Activated CD4-positive, CD25-positive, alpha-beta regulatory T cell treated with anti-CD3 and anti-CD28 coated beads, Interleukin-2, amount 50 U/mL, for 72 hours (primary cell): ENCODE results near the gene FAM210A.
A peak's percentile ranks its signal among the peaks of the same experiment; 100 is the strongest.
"Not testable (repeated sequence)": the region's sequence is repeated elsewhere in the genome, so short reads cannot be mapped to it uniquely, and the experiment has no call there.

Experiments
- DNase-seq: peaks from one replicate; pipeline ENCODE4 v3.0.0; 2021

FAM210A gene

GRCh38 chr18:13726232-13726971 lies at the start of gene FAM210A, which contains the start of gene RNMT:
FAM210A (minus strand) TSS chr18:13726558; CDS start chr18:13682077, 44,481 bp downstream.
RNMT (plus strand) TSS chr18:13726673; CDS start chr18:13731518, 4,845 bp downstream.
- peak; percentile 89 for DNase-seq

DNA sequence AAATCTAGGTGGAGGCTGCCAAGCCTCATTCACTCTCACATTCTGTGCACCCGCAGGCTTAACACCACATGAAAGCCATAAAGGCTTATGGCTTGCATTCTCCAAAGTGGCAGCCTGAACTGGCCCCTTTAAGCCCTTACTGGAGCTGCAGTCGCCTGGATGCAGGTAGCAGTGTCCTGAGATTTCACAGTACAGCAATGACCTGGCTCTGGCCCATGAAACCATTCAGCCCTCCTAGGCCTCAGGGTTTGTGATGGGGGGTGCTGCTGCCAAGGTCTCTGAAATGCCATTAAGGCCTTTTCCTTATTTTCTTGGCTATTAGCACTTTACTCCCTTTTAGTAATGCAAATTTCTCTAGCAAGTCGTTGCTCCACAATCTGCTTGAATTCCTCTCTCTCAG lies 48.7 kb upstream of the FAM210A start:
- DNase-seq, result no peak

DNA sequence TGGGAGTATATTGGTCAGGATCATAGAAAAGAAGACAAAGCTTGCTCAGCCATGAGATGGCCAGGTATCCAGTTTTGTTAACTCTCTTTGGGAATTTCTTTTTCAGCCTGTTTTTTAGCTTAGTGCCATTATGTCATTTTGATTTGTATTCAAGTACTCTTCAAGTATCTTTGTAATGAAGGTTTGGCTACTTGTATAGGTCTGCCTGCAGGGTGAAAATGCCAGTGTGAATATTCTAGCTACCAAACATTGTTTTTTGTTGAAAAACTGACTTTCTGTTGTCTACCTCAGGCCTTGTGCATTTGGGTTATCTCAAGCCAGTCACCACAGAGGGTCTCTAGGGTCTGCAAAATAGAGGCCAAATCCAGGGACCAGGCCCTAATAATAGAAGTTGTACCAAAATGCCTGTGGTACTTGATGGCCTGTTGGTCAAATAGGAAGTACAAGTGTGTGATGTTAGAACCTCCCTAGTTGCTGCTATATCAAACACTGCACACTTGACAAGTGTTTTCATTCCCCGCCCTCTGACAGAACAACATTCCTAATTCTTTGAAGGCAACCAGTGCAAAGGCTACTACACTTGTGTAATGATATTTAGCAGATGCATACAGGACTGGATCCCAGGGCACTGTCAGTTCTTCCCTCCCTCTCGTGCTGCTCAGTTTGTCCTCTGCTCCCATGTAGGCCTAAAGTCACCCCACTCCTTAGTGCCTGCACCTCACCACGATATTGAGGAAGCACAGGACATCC lies 36.5 kb upstream of the FAM210A start:
- DNase-seq, result no peak

GRCh38 chr18:13760047-13760446 lies 33.7 kb upstream of the FAM210A start:
- no peak for DNase-seq

DNA sequence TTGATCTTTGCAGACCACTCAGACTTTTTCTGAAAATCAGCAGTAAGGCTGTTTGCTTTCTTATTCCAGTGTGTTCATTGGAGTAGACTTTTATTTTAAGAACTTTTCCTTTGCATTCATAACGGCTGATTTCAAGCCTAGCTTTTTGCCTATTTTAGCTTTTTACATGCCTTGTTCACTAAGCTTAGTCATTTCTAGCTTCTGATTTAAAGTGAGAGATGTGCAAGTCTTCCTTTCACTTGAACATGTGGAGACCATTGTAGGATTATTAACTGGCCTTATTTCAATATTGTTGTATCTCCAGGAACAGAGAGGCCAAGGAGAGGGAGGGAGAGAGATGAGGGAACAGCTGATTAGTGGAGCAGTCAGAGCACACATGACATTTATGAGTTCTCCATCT lies 32.3 kb upstream of the FAM210A start:
- DNase-seq, result no peak

DNA sequence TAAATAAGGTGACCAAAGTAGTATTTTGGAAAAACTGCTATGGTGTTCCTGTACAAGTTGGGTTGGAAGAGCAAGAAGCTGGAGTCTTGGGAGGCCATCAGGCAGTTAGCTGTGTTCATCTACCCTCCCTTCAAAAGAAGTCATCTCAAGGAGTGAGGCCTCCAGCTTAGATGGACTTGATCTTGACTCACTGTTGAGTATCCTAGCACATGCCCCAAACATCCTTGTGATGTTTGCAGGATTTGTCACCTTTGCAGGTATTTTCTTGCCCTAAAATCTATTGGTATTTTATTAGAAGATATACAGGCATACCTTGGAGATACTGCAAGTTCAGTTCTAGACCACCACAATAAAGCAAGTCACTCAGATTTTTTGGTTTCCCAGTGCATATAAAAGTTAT lies 30.3 kb upstream of the FAM210A start:
- DNase-seq, result no peak

DNA sequence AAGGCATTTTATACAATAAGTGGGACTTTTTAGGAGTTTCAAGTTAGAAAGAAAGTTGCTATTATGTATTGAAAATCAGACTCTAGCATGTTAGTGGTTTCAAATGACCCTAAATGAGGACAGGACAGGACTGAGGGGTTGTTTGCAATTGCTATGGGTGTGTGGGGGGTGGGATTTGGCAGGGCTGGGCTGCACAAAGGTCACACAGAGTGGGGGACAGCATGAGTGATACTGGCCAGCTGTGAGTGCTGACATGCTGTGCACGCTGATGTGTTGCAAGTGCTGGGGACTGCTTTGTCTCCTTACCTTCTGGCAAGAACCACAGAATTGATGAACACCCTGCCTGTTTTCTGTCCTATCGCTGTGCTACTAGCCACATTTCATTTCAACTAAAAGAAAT lies 29.9 kb upstream of the FAM210A start:
- no peak for DNase-seq

DNA sequence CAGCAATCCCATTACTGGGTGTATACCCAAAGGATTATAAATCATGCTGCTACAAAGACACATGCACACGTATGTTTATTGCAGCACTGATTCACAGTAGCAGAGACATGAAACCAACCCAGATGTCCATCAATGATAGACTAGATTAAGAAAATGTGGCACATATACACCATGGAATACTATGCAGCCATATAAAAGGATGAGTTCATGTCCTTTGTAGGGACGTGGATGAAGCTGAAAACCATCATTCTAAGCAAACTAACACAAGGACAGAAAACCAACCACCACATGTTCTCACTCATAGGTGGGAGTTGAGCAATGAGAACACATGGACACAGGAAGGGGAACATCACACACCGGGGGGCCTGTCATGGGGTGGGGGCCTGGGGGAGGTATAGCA lies 25.2 kb upstream of the FAM210A start:
- not testable (repeated sequence) for DNase-seq

DNA sequence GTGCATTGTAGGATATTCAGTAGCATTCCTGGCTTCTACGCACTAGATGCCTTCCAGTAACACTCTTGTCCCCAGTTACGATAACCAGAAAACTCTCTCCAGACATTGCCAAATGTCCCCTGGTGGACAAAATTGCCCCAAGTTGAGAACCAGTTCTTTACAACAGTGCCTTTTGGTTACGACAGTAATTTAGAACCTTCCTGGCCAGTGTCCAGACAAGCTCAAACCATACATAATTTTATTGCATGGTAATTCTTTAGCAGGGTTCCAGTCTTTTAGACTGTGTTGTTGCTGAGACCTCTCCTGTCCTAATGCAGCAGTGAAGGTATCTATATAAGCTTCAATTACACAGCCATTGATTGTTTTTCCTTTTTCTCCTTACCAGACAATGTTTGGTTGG lies 20.3 kb upstream of the FAM210A start:
- no peak for DNase-seq

- DNase-seq, result no peak
Observed at GRCh38 chr18:13745696-13746095, 19.3 kb upstream of the FAM210A start.

- DNase-seq, result no peak
Observed at GRCh38 chr18:13735681-13736080, 9.3 kb upstream of the FAM210A start.

GRCh38 chr18:13730481-13730880 lies 4.1 kb upstream of the FAM210A start:
- no peak for DNase-seq

DNA sequence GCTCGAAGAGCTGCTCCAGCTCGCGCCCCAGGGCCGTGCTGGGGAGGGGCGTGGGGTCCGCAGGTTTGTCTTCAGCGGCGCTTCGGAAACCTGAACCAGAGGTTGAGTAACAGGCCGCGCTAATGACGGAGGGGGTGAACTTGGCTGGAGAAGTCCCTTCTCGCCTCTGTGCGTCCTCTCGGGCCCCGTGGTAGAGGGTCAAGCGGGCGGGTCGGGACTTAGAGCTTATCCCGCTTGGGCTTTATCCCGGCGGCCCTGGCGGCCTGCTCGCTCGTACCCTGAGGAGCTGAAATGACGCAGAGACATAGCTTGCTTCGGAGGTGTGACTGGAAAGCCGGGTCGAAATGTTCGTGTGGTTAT lies 594 bp upstream of the FAM210A start:
- no peak for DNase-seq

DNA sequence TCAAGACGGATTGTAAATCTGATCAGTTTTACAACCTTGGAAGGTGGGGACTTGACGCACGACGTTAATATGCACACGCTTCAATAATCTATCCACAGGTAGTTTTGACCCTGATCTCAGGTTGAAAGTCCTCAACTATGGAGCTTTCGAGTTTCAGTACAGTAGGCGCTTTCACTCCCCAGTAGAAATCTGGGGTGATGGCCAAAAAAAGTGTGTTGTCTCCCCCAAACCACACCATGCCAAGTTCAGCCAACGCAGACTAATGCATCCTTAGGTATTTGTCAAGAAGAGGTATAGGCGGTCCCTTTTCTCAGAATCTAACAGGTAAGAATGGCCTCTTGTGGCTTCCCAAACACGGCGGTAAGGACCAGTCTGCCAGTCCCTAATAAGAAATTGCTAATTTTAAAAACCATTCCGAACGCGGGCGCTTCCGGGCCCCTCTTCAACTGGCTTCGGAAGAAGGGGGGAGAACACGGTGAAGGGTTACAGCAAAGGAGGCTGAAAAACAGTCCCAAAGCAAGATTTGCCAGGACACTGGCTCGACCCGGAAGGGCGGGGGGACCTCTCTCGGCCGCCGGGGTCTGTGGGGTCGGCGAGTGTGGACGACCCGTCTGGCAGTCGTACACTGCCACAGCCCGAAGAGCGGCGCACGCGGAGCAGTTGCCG lies 659 bp downstream of the FAM210A start:
- no peak for DNase-seq

DNA sequence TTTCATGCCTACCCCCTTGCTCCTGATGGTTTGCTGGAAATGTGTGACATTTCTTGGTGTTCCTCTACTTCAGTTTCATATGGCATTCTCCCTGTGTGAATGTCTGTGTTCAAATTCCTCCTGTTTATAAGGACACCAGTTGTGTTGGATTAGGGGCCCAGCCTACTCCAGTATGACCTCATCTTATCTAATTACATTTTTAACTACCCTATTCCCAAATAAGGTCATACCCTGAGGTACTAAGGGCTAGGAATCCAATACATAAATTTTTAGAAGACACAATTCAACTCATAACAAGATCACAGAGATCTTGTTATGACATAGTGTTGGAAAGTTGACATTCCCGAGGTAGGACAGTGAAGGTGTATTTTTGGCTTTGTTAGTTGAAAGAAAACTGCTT lies 5.5 kb downstream of the FAM210A start:
- no peak for DNase-seq

DNA sequence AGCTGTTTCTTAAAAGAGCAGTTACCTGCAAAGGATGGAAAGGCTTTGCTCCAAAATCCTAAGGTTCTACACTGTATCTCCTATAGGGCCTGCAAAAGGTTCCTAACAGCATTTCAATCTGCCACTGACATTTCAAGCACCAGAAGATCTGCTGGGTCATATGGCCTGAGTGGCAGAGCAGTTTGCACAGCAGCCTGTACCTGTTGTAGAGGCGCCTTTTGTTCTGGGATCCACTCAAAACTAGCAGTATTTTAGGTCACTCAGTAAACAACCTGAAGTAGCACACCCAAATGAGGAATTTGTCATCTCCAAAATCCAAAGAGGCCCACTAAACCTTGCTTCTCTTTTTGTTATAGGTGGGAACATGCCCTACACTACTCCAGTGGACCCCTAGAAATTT lies 6.2 kb downstream of the FAM210A start:
- no peak for DNase-seq

- DNase-seq, result no peak
Observed at GRCh38 chr18:13716916-13717315, 9.4 kb downstream of the FAM210A start.

- DNase-seq, result no peak
Observed at GRCh38 chr18:13715330-13715729, 11.0 kb downstream of the FAM210A start.

- DNase-seq, result no peak
Observed at GRCh38 chr18:13713455-13714055, 12.8 kb downstream of the FAM210A start.

DNA sequence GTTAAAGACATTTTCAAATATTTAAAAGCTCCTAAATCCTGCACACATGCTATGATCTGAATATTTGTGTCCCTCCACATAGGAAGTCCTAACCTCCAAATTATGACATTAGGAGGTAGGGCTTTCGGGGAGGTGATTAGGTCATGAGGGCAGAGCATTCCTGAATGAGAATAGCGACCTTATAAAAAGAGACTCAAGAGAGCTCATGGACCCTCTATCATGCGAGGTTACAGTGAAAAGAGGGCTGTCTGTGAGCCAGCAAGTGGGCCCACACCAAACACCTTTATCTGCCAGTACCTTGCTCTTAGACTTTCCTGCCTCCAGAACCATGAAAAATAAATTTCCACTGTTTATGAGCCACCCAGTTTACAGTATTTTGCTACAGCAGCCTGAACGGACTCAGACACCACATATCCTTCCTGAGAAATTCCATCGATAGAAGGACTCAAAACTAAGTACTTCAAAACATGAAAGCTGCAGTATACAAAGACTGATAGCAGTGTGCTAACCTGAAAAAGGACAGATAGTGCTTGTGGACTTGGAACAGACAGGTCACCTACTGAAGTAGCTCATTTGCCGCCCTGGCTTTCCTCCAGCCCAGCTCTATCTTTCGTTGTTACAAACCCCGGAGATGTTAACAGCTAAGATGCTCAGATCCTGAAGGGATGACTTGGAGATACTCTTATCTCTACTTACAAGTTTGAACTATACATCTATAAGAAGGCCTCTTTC lies 13.8 kb downstream of the FAM210A start:
- DNase-seq, result no peak

- DNase-seq, result no peak
Observed at GRCh38 chr18:13710414-13710831, 15.9 kb downstream of the FAM210A start.

DNA sequence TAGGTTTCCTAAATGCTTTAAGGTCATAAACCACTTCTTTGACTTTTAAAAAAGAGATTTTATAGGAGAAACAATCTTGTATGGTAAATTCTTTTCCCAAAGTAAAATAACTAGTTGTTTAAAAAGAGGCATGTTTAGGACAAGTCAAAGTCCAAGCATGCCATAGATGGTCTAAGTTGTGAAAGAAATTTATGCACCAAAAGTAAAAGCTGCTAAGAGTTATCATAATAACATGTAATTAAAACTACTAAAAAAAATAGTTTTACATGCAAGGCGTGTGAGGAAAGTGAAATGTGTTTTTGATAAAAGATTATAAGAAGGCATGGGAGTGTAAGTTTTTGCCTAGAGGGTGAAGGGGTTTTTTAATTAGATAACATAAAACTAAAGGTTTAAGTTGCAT lies 22.5 kb downstream of the FAM210A start:
- DNase-seq, result no peak

GRCh38 chr18:13700153-13700552 lies 26.2 kb downstream of the FAM210A start:
- no peak for DNase-seq
